ENCODE data around the gene REM2. TPM values are rescaled to one million over a fixed set of nuclear protein-coding genes. Genes with fewer than 3 reads are reported as not detected.

REM2 gene
- total RNA-seq, 1 experiment from 2014 or later = 0.18 TPM

GRCh38 chr14:22875003-22875747, 7.8 kb upstream of the REM2 start:
- peaks cover 27% of the 10 kb centered on the region; the same call in 1 of the 2 replicates for H3K36me3 ChIP-seq (ENCODE audit: low read depth, low read length)
- H3F3A ChIP-seq (ENCODE audit: low read length, unreplicated experiment) = peaks cover 6% of the 10 kb centered on the region
- peaks cover 20% of the 10 kb centered on the region for H3K79me2 ChIP-seq (ENCODE audit: low read length)
- H2AFZ ChIP-seq (ENCODE audit: low read length) = no peak overlapping the region
- no peak overlapping the region for H3K4me2 ChIP-seq (ENCODE audit: low read length)
- ChIA-PET POLR2A (ENCODE audit: unreplicated experiment) (no interaction called here), CTCF (no interaction called here)
- intact Hi-C loops (cut with micrococcal nuclease) = no loop called here
- H3K27ac ChIP-seq (ENCODE audit: low read length) = no peak overlapping the region
- H4K20me1 ChIP-seq (ENCODE audit: low read length) = no peaks in the 10 kb centered on the region
- DNase-seq (no peak), ATAC-seq (no peak)
- peaks cover 18% of the 10 kb centered on the region for H3K4me1 ChIP-seq (ENCODE audit: insufficient read depth, low read length)
- H3K27me3 ChIP-seq (ENCODE audit: low read length) = no peaks in the 10 kb centered on the region
- no peak overlapping the region for H3K9ac ChIP-seq (ENCODE audit: low read length)
- no TSS peak for BruUV-seq (replicated peaks)
- H3K9me3 ChIP-seq (ENCODE audit: low read length) = no peaks in the 10 kb centered on the region
- H3K9me2 ChIP-seq (replicated peaks; ENCODE audit: low read length) = no peaks in the 10 kb centered on the region
- TF ChIP-seq CTCF (conservative IDR thresholded peaks at IDR 0.05; ENCODE audit: low read depth, low read length) = no peak
- TF ChIP-seq EZH2phosphoT487 (IDR thresholded peaks at IDR 0.05; ENCODE audit: borderline replicate concordance, low read length) = no peak
- no peak for TF ChIP-seq EZH2 (IDR thresholded peaks at IDR 0.05; ENCODE audit: low read length, unreplicated experiment)
- no peak overlapping the region for H3K4me3 ChIP-seq (ENCODE audit: low read length)

GRCh38 chr14:22875748-22876319, 7.2 kb upstream of the REM2 start:
- Histone ChIP-seq H3K79me2 (ENCODE audit: low read length) (peaks cover 20% of the 10 kb centered on the region), H3K4me1 (ENCODE audit: insufficient read depth, low read length) (peaks cover 12% of the 10 kb centered on the region), H3K27ac (ENCODE audit: low read length) (no peak overlapping the region), H3K4me2 (ENCODE audit: low read length) (no peak overlapping the region), H3K4me3 (ENCODE audit: low read length) (no peak overlapping the region), H3K36me3 (ENCODE audit: low read depth, low read length) (peaks cover 27% of the 10 kb centered on the region; the same call in 1 of the 2 replicates), H4K20me1 (ENCODE audit: low read length) (no peaks in the 10 kb centered on the region), H3K9me2 (replicated peaks; ENCODE audit: low read length) (no peaks in the 10 kb centered on the region), H3K9me3 (ENCODE audit: low read length) (no peaks in the 10 kb centered on the region), H3K9ac (ENCODE audit: low read length) (no peak overlapping the region), H2AFZ (ENCODE audit: low read length) (no peak overlapping the region), H3K27me3 (ENCODE audit: low read length) (no peaks in the 10 kb centered on the region), H3F3A (ENCODE audit: low read length, unreplicated experiment) (peaks cover 2% of the 10 kb centered on the region)
- DNase-seq (no peak), ATAC-seq (no peak)
- no peak for TF ChIP-seq CTCF (conservative IDR thresholded peaks at IDR 0.05; ENCODE audit: low read depth, low read length)
- CTCF ChIA-PET = no interaction called here
- POLR2A ChIA-PET (ENCODE audit: unreplicated experiment) = no interaction called here
- intact Hi-C loops (cut with micrococcal nuclease) = no loop called here
- no TSS peak for BruUV-seq (replicated peaks)

- no peaks in the 10 kb centered on the region for H3F3A ChIP-seq (ENCODE audit: low read length, unreplicated experiment)
- peaks cover 19% of the 10 kb centered on the region for H3K79me2 ChIP-seq (ENCODE audit: low read length)
- BruUV-seq (replicated peaks) = no TSS peak
- TF ChIP-seq EZH2 (IDR thresholded peaks at IDR 0.05; ENCODE audit: low read length, unreplicated experiment) = no peak
- no peak for TF ChIP-seq CTCF (conservative IDR thresholded peaks at IDR 0.05; ENCODE audit: low read depth, low read length)
- no peak for TF ChIP-seq EZH2phosphoT487 (IDR thresholded peaks at IDR 0.05; ENCODE audit: borderline replicate concordance, low read length)
- no peaks in the 10 kb centered on the region for H4K20me1 ChIP-seq (ENCODE audit: low read length)
- peaks cover 12% of the 10 kb centered on the region; the same call in 1 of the 2 replicates for H3K4me1 ChIP-seq (ENCODE audit: insufficient read depth, low read length)
- H2AFZ ChIP-seq (ENCODE audit: low read length) = no peak overlapping the region
- no peak overlapping the region for H3K9ac ChIP-seq (ENCODE audit: low read length)
- intact Hi-C loops (cut with micrococcal nuclease) = no loop called here
- peaks cover 27% of the 10 kb centered on the region; the same call in 1 of the 2 replicates for H3K36me3 ChIP-seq (ENCODE audit: low read depth, low read length)
- H3K4me3 ChIP-seq (ENCODE audit: low read length) = no peak overlapping the region
- H3K9me3 ChIP-seq (ENCODE audit: low read length) = no peaks in the 10 kb centered on the region
- no peaks in the 10 kb centered on the region for H3K9me2 ChIP-seq (replicated peaks; ENCODE audit: low read length)
- H3K27me3 ChIP-seq (ENCODE audit: low read length) = no peaks in the 10 kb centered on the region
- H3K27ac ChIP-seq (ENCODE audit: low read length) = no peak overlapping the region
- ATAC-seq (no peak), DNase-seq (no peak)
- ChIA-PET POLR2A (ENCODE audit: unreplicated experiment) (no interaction called here), CTCF (no interaction called here)
- no peak overlapping the region for H3K4me2 ChIP-seq (ENCODE audit: low read length)
Observed at GRCh38 chr14:22877000-22877501, 6.0 kb upstream of the REM2 start.
